Ectodermal cell (in vitro differentiated cells): Measurements from ENCODE around the gene STXBP6.
"Not testable (repeated sequence)": the region's sequence is repeated elsewhere in the genome, so short reads cannot be mapped to it uniquely, and the experiment has no call there.

Experiments
- H3K27ac ChIP-seq: 2 replicates; pipeline ENCODE4 v1.7.0; 2013; ENCODE audit warnings: mild to moderate bottlenecking, low read depth, low read length; ENCODE audit not compliant: insufficient read depth, poor library complexity, severe bottlenecking
- H3K27me3 ChIP-seq: 2 replicates; pipeline ENCODE4 v1.7.0; 2013; ENCODE audit warnings: mild to moderate bottlenecking, low read length; ENCODE audit not compliant: insufficient read depth, control insufficient read depth, poor library complexity, severe bottlenecking
- H3K36me3 ChIP-seq: one replicate; pipeline ENCODE4 v1.7.0; 2013; ENCODE audit warnings: low read length; ENCODE audit not compliant: control insufficient read depth, insufficient read depth
- H3K4me1 ChIP-seq: one replicate; pipeline ENCODE4 v1.7.0; 2013; ENCODE audit warnings: low read length; ENCODE audit not compliant: control insufficient read depth, insufficient read depth
- H3K4me3 ChIP-seq: 2 replicates; pipeline ENCODE4 v1.7.0; 2013; ENCODE audit warnings: low read depth, low read length, control low read depth; ENCODE audit not compliant: insufficient read depth
- H3K9me3 ChIP-seq: 2 replicates; pipeline ENCODE4 v1.7.0; 2013; ENCODE audit warnings: mild to moderate bottlenecking, low read length, moderate library complexity; ENCODE audit not compliant: control insufficient read depth
- WGBS, 2 experiments: methylation state at CpG; one replicate each; pipeline ENCODE4 v1.1.7; 2013; ENCODE audit warnings: missing lambda C conversion rate in 2 of 2; 5-methylcytosine and 5-hydroxymethylcytosine counted together

The STXBP6 gene

DNA sequence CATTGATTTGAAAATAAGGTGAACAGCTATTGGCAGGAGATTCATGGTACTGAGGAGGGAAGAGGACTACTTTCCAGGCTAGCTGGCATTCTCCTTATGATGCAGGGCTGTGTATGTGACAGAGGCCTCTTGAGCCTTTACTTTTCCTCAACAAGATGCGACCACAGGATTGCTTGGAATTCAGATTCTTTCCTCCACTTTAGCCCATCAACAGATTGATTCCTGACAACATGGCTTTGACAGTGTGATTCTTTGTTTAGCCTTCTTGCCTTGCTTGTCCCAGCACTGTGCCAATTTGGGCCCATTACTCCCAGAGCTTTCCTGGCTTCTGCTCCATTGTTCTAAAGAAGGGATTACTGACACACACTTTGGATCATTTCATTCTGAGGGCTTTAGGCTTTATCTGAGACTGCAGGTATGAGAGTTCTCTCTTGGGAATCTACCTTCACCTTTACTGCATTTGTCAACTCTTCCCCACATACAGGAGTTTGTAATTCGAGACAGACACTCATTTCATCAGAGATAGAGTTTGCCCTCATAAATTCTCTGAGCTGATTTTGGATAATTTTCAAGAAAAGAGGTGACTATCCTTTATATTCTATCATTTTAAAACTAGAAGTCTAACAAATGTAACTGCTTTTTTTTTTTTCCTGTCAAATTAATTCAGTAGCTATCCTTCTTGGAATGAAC lies 209.6 kb downstream of the STXBP6 start:
- H3K4me1 ChIP-seq: peaks cover 6% of the 10 kb centered on the region
- no peaks in the 10 kb centered on the region for H3K9me3 ChIP-seq
- H3K27me3 ChIP-seq: no peaks in the 10 kb centered on the region
- 78 to 86% methylated on average over 1 to 2 of the region's 2 CpGs for WGBS, 2 experiments
- no peaks in the 10 kb centered on the region for H3K36me3 ChIP-seq
- H3K27ac ChIP-seq: no peak overlapping the region
- H3K4me3 ChIP-seq: no peak overlapping the region

DNA sequence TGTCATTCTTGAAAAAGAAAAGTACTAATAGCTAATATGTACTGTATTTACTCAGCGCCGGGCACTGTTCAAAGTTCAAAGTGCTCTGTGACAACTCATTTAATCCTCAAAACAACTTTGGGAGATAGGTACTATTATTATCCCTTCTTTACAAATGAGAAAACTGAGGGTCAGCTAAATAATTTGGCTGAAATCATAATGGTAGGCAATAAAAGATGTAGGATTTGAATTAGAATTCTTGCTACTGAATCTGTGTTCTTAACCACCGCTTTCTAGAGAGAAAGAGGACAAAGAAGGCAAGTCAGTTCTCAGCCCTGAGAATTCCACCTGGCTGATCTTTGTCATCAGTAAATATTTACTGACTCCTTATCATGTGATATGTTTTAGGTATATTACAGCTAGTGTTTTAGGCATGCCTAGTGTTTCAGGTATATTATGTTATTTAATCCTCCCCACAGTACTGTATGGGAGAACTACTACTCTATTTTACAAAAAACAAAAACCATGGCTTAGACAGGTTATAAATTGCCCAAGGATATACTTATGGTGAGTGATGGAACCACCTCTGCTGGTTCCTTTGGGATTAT lies 210.2 kb downstream of the STXBP6 start:
- Histone ChIP-seq H3K4me1 (peaks cover 6% of the 10 kb centered on the region), H3K4me3 (no peak overlapping the region), H3K9me3 (no peaks in the 10 kb centered on the region), H3K27me3 (no peaks in the 10 kb centered on the region), H3K27ac (no peak overlapping the region), H3K36me3 (no peaks in the 10 kb centered on the region)
- WGBS, 2 experiments: 90 to 100% methylated on average over 1 to 3 of the region's 3 CpGs

DNA sequence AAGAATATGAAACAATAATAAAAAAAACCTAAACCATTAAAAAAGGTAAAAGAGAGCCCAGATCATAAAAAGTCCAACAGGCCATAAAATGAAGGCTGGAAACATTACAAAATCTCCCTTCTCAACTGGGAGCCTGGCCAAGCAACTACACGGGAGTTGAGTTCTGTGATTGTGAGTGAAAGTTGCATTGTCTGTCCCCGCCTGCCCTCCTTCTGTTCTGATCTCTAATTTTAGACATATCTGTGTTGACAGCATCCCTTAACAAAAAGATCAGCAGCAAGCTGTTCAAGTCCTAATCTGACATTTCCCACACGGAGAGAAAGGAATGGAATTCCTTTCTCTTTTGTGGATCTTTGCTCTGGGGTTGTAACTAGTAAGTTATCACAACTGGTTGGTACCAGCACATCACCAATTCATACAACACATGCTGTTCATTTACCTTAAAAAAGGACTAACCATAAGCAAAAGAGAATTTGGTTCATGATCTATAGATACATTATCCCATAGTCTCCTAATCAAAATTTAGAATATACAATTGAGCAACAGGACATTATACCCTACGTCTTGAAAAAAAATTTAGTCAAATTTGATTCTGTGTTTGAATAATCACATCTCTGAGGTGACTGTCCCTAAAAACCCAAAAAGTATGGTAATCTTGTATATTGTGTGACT lies 210.9 kb downstream of the STXBP6 start:
- Histone ChIP-seq H3K4me3 (no peak overlapping the region), H3K9me3 (no peaks in the 10 kb centered on the region), H3K36me3 (no peaks in the 10 kb centered on the region), H3K27ac (no peak overlapping the region), H3K27me3 (no peaks in the 10 kb centered on the region), H3K4me1 (peaks cover 6% of the 10 kb centered on the region)
- WGBS, 2 experiments: 67 to 74% methylated on average over 4 of the region's 4 CpGs

DNA sequence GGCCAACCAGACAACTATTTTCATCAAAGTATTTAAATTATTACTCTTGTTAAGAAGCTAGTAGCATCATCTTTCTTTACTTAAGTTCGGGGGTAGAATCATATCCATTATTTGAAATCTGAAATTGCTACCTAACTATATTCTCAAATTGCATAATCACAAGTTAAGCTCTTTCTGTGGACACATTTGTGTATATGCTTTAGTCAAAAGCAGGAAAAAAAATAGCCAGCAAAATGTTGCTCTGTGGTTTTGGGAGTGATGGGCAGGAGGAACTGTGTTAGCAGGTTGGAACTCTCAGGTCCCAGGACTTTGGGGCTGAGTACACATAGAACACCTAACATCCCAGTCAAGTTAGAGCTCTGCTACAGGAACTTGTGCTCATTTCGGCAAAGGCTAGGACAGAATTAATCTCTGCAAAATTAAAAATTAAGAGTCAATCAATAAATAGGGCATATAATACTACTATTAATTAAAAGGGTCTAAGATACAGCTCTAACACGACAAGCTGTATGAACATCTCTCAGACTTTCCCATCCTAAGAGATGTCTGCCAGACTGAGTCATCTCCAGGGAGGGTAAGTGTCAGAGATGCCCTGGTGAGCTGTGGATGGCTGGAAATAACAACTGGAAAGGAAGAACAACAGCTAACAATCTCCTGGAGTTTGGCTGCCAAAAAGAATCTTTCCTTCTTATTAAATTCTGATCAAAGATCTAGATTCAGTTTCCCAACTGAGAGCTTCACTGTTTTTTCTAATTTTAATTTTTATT lies 212.5 kb downstream of the STXBP6 start:
- Histone ChIP-seq H3K27ac (no peak overlapping the region), H3K9me3 (no peaks in the 10 kb centered on the region), H3K4me3 (no peak overlapping the region), H3K27me3 (no peaks in the 10 kb centered on the region), H3K36me3 (no peaks in the 10 kb centered on the region), H3K4me1 (peaks cover 6% of the 10 kb centered on the region)
- 90 to 96% methylated on average over 2 to 3 of the region's 3 CpGs for WGBS, 2 experiments

DNA sequence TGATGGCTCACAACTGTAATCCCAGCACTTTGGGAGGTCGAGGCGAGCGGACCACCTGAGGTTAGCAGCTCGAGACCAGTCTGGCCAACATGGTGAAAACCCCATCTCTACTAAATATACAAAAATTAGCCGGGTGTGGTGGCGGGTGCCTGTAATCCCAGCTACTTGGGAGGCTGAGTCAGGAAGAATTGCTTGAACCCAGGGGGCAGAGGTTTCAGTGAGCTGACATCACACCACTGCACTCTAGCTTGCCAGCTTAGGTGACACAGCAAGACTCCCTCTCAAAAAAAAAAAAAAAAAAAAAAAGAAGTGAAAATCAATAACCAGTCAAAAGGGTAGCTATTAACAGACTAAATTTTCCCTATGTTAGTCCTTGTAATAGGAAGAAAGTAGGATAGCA lies 213.6 kb downstream of the STXBP6 start:
- not testable (repeated sequence) for H3K27ac ChIP-seq, H3K4me3 ChIP-seq, H3K9me3 ChIP-seq, H3K36me3 ChIP-seq, H3K4me1 ChIP-seq, H3K27me3 ChIP-seq
- WGBS, 2 experiments: 94 to 99% methylated on average over 6 of the region's 6 CpGs

DNA sequence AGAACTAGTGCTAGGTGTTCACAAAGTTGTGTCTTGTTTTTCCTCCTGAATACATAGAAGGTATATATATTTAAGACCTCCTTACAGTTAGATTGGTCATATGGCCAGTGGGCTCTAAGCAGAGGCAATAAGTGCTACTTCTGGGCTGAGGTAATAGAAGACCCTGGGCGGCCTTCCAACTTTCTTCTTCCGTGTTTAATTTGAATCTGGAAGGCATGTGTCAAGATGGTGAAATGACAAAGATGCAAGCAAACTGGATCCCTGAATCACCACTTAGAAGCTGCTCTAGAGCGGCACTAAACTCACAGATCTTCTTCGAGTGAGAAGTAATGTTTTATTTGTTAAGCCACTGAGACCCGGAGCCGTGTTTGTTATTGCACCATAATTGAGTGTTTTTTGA lies 215.0 kb downstream of the STXBP6 start:
- Histone ChIP-seq H3K27me3 (no peaks in the 10 kb centered on the region), H3K9me3 (no peaks in the 10 kb centered on the region), H3K36me3 (no peaks in the 10 kb centered on the region), H3K4me1 (peaks cover 6% of the 10 kb centered on the region), H3K27ac (no peak overlapping the region), H3K4me3 (no peak overlapping the region)
- 92 to 96% methylated on average over 6 of the region's 6 CpGs for WGBS, 2 experiments

DNA sequence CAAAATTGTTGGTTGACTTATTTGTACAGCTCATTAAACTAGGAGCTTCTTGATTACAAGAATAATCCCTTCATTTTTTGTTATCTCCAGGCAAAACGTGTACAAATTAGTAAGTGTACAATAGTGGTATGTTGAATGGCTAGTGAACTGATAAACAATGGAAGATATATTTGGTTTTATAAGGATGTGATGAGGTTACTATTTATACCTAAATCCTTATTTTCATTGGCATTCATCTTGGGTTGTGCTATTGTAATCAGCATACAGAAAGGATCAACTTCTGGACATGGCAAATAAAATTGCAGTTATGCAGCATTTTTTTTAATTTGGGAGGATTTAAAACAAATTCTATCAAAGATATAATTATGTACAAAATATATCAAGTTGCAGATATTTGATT lies 216.6 kb downstream of the STXBP6 start:
- no peaks in the 10 kb centered on the region for H3K27me3 ChIP-seq
- no peaks in the 10 kb centered on the region for H3K4me1 ChIP-seq
- H3K27ac ChIP-seq: no peak overlapping the region
- H3K9me3 ChIP-seq: no peaks in the 10 kb centered on the region
- WGBS, 2 experiments: 85% methylated on average over 1 of the region's 1 CpG; no CpG with 5 or more reads in 1 of the 2 experiments
- no peaks in the 10 kb centered on the region for H3K36me3 ChIP-seq
- H3K4me3 ChIP-seq: no peak overlapping the region

DNA sequence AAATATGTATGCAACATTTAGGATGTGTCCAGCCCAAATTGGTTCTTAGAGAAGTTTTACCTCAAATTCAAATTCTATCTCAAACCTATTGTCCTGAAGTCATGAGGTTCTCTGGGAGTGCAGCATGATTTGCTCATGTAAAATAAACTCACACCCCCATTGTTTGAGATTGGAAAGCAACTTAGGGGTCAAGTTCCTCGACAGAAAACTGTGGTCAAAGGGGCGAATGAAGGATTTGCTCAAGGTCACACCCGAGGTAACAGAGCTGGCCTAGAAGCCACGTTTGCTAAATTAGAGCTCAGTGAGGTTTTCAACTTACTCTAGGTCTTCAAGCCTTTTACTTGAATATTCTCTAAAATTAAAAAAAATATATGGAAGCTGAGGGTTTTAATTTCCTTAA lies 218.3 kb downstream of the STXBP6 start:
- Histone ChIP-seq H3K4me3 (no peak overlapping the region), H3K27ac (no peak overlapping the region), H3K27me3 (no peaks in the 10 kb centered on the region), H3K36me3 (no peaks in the 10 kb centered on the region), H3K4me1 (no peaks in the 10 kb centered on the region), H3K9me3 (no peaks in the 10 kb centered on the region)
- 88 to 94% methylated on average over 4 of the region's 4 CpGs for WGBS, 2 experiments

DNA sequence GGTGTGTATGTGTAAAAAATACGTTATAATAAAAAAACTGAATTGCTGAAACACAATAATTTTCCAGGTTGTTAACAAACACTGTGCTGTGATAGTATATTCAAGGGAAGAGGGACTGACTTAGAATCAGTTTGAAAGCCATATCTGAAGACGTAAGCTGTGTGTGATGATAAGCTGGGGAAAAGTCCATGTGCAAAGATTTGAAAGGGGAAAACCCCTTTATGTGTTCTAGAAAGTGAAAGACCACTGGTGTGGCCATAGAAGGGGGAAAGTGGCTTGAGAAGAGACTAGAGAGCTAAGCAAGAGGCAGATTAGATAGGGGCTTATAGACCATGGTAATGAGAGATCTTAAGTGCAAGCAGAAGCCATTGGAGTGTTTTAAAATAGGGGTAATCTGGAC lies 220.1 kb downstream of the STXBP6 start:
- Histone ChIP-seq H3K36me3 (no peaks in the 10 kb centered on the region), H3K9me3 (no peaks in the 10 kb centered on the region), H3K27ac (no peak overlapping the region), H3K4me3 (no peak overlapping the region), H3K4me1 (no peaks in the 10 kb centered on the region), H3K27me3 (no peaks in the 10 kb centered on the region)
- 64 to 80% methylated on average over 2 of the region's 2 CpGs for WGBS, 2 experiments

DNA sequence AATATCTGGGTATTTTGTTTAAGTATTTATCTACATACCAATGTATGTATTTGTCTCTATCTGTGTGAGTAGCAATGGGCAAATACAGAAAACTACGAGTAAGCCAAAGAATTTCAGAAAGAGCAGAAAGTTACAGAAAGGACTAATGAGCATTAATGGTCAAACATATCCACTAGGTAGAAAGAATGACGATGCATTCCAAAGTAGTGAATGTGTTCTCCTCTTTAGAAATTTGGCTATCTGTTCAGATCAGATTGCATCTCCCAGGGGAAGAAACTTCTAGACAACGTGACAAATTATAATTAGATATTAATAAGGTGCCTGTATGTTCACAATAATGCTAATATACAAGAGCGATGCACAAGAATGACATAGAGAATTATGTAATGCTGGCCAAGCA lies 221.5 kb downstream of the STXBP6 start:
- no peaks in the 10 kb centered on the region for H3K36me3 ChIP-seq
- H3K27me3 ChIP-seq: no peaks in the 10 kb centered on the region
- 95 to 99% methylated on average over 3 of the region's 4 CpGs for WGBS, 2 experiments
- H3K4me1 ChIP-seq: no peaks in the 10 kb centered on the region
- H3K4me3 ChIP-seq: no peak overlapping the region
- no peak overlapping the region for H3K27ac ChIP-seq
- no peaks in the 10 kb centered on the region for H3K9me3 ChIP-seq
